ENCODE data around the gene KISS1R. TPM values are rescaled to one million over a fixed set of nuclear protein-coding genes. Genes with fewer than 3 reads are reported as not detected.

The KISS1R gene
- total and polyA plus RNA-seq, 2 of the 4 experiments (the other 2 are of a cell fraction) = not detected

DNA sequence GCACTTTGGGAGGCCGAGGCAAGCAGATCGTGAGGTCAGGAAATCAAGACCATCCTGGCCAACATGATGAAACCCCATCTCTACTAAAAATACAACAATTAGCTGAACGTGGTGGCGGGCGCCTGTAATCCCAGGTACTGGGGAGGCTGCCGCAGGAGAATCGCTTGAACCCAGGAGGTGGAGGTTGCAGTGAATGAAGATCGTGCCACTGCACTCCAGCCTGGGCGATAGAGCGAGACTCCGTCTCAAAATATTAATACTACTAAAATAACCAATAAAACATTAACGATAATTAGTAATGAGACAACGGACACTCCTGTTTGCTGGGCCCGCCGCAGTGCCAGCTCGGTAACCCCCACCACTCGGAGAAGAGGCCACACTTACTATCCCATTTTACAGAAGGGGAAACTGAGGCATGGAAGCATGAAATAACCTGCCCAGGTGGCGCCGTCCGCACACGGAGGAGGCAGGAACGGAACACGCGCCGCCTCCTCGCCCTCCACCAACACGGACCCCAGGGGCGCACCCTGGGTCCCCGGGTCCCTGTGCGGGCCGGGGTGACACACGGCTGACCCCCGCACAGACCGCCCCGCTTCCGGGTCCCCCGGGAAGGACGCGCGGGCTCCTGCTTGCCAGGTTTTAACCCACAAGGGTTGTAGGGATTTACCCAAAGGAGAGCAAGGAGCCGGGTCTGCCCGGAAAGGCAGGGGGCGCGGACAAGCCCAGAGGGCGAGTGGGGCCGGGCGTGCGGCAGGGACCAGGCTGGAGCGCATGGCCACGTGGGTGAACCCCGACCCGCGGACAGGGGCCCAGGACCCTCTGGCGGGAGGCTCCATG is 5.7 kb upstream of the KISS1R start:
- H3K9me1 ChIP-seq (ENCODE audit: insufficient read depth, low read length) = no peaks in the 10 kb centered on the region
- H3K4me2 ChIP-seq (ENCODE audit: low read depth, low read length) = peak overlapping the region; percentile 40; the same call in 1 of the 2 replicates
- H2BK120ac ChIP-seq (ENCODE audit: low read depth, low read length) = no peak overlapping the region
- peak overlapping the region; percentile 65 for H2AK9ac ChIP-seq (replicated peaks; ENCODE audit: low read depth, low read length, poor library complexity)
- no peak overlapping the region for H3K27ac ChIP-seq (ENCODE audit: insufficient read depth, low read length)
- no peak overlapping the region for H4K5ac ChIP-seq (ENCODE audit: low read depth, low read length)
- H3K4me3 ChIP-seq (ENCODE audit: insufficient read depth, low read depth, low read length) = peak overlapping the region; percentile 17; the same call in 1 of the 2 replicates
- H3K9me3 ChIP-seq (ENCODE audit: control insufficient read depth, insufficient read depth, low read length) = no peaks in the 10 kb centered on the region
- DNase-seq = no peak
- no TSS peak for BruUV-seq (replicated peaks)
- WGBS, 2 experiments (ENCODE audit: extremely low coverage in 2 of 2, insufficient read length in 1 of 2) = 63% methylated on average over 17 of the region's 54 CpGs; no CpG with 5 or more reads in 1 of the 2 experiments
- peaks cover 4 to 51% of the 10 kb centered on the region in 2 experiments; a peak in 3 of 4 replicates for H3K79me1 ChIP-seq (ENCODE audit: low read depth in 1 of 2, low read length in 2 of 2)
- peaks cover 2% of the 10 kb centered on the region; the same call in 1 of the 2 replicates for H3K36me3 ChIP-seq (ENCODE audit: control insufficient read depth, insufficient read depth, low read length)
- H3K23ac ChIP-seq (ENCODE audit: low read depth, low read length) = no peak overlapping the region
- POLR2A ChIA-PET (ENCODE audit: unreplicated experiment) = no interaction called here
- no peak overlapping the region for H2BK5ac ChIP-seq (ENCODE audit: low read depth, low read length, poor library complexity, severe bottlenecking)
- peaks cover 43% of the 10 kb centered on the region for H4K20me1 ChIP-seq (ENCODE audit: insufficient read depth, low read length)
- no peak overlapping the region for H3K9ac ChIP-seq (ENCODE audit: low read depth, low read length)
- H2AFZ ChIP-seq (replicated peaks; ENCODE audit: low read length, poor library complexity) = no peak overlapping the region
- H3K14ac ChIP-seq (replicated peaks; ENCODE audit: low read depth, low read length) = no peak overlapping the region
- no peak overlapping the region for H2AK5ac ChIP-seq (ENCODE audit: low read depth, low read length)
- TF ChIP-seq FOS (IDR thresholded peaks at IDR 0.05; ENCODE audit: low read depth, low read length) (no peak), POLR2A (IDR thresholded peaks at IDR 0.05; ENCODE audit: low read depth, low read length) (no peak), MAZ (IDR thresholded peaks at IDR 0.05; ENCODE audit: borderline replicate concordance, low read depth, low read length) (no peak), RFX5 (IDR thresholded peaks at IDR 0.05; ENCODE audit: low read depth, low read length) (no peak), RAD21 (IDR thresholded peaks at IDR 0.05; ENCODE audit: low read length) (no peak), RCOR1 (IDR thresholded peaks at IDR 0.05; ENCODE audit: insufficient replicate concordance, low read length) (no peak), MAFK (IDR thresholded peaks at IDR 0.05; ENCODE audit: low read depth, low read length) (no peak)
- TF ChIP-seq, protein P1, sequence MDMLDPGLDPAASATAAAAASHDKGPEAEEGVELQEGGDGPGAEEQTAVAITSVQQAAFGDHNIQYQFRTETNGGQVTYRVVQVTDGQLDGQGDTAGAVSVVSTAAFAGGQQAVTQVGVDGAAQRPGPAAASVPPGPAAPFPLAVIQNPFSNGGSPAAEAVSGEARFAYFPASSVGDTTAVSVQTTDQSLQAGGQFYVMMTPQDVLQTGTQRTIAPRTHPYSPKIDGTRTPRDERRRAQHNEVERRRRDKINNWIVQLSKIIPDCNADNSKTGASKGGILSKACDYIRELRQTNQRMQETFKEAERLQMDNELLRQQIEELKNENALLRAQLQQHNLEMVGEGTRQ (IDR thresholded peaks at IDR 0.05; ENCODE audit: low read depth, low read length) = no peak
- TF ChIP-seq, protein P2, sequence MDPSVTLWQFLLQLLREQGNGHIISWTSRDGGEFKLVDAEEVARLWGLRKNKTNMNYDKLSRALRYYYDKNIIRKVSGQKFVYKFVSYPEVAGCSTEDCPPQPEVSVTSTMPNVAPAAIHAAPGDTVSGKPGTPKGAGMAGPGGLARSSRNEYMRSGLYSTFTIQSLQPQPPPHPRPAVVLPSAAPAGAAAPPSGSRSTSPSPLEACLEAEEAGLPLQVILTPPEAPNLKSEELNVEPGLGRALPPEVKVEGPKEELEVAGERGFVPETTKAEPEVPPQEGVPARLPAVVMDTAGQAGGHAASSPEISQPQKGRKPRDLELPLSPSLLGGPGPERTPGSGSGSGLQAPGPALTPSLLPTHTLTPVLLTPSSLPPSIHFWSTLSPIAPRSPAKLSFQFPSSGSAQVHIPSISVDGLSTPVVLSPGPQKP (IDR thresholded peaks at IDR 0.05; ENCODE audit: borderline replicate concordance, low read depth, low read length) = no peak
- H2BK15ac ChIP-seq (ENCODE audit: low read depth, low read length) = no peak overlapping the region
- CTCF ChIA-PET = no interaction called here
- dilution Hi-C loops (cut with HindIII; ENCODE audit: low sequenced_read_pairs, unreplicated experiment) (no loop called here), in situ Hi-C loops (cut with MboI; ENCODE audit: low sequenced_read_pairs) (no loop called here), intact Hi-C loops (cut with micrococcal nuclease) (loop anchor here (5.0 kb wide), 2 partner anchors 44 to 249 kb away; partner anchors contain the start of gene RNF126)
- H4K91ac ChIP-seq (ENCODE audit: insufficient read depth, low read depth, low read length) = no peak overlapping the region
- H4K8ac ChIP-seq (ENCODE audit: low read depth in 2 of 2, low read length in 2 of 2) = no peak overlapping the region
- no peak overlapping the region for H2BK20ac ChIP-seq (ENCODE audit: low read depth, low read length)
- H3K18ac ChIP-seq (ENCODE audit: low read depth, low read length) = no peak overlapping the region
- no peaks in the 10 kb centered on the region for H3K27me3 ChIP-seq (ENCODE audit: control insufficient read depth, insufficient read depth, low read length)
- H3K56ac ChIP-seq (ENCODE audit: extremely low read depth, insufficient read depth, low read length) = no peak overlapping the region
- ATAC-seq (ENCODE audit: low read depth) = no peak
- H3K4me1 ChIP-seq (ENCODE audit: control insufficient read depth, insufficient read depth, low read length) = peaks cover 8% of the 10 kb centered on the region
- H3K4ac ChIP-seq (ENCODE audit: low read depth, low read length) = no peak overlapping the region

Measured in IMR-90 (cell line).